Measurements from ENCODE around the gene OLFML2A.

OLFML2A gene

DNA sequence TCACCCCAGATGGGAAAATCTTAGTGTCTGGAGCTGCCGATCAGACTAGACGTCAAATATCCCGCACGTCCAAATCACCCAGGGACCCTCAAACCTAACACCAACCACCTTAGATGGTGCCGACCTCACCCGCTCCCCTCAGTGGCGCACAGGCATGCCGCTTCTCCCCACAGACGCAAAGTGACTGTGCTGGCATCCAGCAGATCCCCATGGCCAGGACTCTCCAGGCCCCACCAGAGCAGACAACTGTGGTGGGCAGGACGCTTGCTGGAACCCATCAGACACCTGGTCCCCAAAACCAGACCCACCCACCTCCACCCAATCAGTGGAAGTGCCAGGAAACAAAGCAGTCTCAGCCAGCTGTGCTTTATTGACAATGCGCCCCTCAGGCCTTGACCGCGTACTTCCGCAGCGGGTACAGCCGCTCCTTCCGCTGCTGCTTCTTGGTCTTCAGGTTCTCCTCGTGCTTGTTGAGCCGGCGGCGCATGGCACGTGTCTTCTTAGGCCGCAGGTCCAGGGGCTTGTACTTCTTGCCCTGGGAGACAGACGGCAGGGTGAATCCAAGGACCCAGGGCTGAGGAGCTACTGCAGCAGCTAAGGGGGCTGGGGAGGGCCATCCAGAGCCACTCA lies 80.7 kb downstream of the OLFML2A start:
- no peak for DNase-seq

DNA sequence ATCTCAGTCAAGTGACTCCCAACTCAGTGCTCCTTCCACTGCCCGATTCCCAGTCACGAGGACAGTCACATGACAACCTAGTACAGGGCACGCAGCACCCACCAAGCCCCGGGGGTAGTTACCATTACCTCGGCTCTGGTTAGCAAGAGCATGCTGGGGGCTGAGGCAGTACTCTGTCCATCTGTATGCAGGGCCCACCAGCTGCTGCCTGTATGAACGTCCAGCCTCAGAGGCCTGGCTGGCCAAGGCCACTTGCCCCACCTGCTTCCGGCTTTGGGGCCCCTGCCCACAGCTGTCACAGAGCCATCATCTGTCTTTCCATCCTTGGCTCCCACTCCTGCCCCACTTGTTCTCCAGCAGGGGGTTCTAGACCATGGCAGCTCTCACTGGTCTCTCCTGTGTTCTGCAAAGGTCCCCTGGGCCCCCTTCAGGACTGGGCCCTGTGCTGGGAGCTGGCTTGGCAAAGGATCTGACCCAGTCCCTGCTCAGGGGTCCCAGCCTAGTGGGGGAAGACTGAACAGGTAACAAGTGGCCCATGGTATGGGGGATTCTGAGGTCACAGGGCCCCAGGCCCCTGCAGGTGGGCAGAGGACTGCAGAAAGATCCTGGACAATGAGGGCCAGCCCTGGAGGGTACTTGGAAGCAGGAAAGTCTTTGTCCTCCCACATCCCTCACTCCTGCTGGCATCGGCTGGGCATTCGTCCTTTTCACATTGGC lies 81.6 kb downstream of the OLFML2A start:
- no peak for DNase-seq

DNA sequence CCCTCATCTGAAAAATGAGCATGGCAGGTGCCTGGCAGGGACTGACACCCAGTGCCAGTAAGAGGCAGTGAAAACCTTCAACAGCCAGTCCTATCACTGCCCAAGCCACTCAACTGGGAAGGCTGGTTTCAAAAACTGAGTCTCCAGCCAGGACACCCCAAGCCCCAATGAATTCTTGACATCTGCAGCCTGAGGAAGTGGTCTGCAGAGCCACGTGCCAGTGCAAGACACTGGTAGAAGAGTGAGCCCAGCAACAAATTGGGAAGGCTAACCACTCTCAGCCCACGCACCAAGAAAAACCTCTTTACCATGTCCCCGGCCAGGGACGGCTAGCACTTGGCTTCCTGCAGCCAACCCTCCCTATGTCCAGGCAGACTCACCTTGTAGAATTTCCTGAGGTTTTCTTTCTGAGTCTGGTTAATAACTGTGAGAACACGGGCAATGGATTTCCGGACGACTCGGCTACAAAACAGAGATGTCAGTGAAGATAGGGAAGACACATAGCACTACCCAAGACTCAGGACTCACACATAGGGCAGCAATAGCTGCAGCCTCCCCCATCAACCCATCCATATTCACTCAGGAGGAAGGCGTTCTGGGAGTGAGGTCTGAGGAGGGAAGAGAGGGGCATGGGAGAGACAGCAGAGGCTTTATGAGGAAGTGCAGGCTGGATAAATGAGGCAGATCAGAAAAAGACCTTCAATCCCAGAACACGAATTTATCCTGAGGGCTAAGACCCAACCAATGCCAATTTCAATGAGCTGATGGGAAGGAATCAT lies 83.1 kb downstream of the OLFML2A start:
- DNase-seq = no peak

DNA sequence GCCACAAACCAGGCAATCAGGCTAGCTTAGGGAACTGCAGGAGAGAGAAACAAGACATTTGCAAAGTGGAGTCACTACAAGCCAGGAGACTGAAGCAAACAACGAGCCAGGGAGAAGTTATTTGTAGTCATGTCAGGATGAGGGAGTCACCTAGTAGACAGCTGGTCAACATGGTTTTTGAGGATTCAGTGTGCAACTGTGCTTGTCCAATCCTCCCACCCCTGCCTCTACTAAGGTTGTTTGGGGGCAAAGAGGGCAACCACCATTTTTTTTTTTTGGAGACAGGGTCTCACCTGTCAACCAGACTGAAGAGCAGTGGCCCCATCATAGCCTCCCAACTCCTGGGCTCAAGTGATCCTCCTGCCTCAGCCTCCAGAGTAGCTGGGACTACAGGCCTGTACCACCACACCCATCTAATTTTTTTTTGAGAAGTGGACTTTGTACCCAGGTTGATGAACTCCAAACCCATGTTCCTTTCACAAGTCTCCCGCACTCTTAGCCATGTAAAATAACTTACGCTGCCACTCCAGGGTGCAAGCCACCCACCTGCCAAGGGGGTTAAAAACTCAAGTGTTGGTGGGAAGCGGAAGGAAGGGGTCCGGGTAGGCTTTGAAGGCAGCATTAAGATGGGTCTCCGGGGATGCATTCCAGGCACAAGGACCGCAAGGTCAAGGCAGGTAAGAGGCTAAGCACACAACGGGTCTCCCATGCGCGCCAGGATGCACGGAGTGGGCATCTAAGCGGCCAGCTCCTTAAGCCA lies 83.8 kb downstream of the OLFML2A start:
- DNase-seq = no peak

DNA sequence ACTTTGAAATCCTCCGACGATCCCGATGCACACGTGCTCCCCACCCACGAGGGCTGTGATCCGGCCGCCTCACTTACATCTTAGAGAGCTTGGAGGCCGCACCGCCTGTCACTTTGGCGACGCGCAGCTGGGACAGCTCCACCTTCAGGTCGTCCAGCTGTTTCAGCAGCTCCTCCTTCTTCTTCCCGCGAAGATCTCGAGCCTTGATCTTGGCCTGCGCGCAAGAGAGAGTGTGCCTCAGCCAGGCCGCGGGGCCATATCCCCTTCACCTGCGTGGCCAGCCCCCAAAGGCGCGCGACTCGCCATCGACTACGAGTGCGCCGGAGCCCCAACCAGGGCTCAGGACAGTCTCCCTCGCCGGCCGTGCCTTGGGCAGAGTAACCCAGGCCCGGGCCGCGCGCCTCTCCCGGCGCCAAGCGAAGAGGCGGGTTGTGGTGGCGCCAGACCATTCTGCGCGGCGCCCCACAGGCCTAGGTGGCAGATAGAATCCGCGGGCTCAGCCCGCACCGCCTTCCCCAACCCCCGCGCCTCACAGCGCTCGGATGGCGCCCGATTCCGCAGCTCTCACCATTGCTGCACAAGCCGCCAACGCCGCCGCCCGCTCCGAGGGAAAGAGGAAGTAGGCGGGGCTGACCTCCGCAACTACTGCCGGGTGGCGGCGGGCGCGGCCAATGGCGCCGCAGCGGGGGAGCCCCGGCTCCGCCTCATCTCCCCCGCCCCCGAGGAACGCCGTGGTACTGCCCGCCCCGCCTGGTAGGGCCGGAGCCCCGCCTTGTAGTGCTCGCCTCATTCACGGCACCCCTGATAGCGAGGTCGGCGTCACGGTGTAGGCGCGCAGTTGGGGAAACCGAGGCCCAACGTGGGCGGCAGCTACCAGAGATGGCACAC lies 84.7 kb downstream of the OLFML2A start, which contains the start of the genes ARPC5L and RPL35:
Gene ARPC5L (plus strand): TSS at position 789 of the 888 bp plus-strand sequence. CDS start 7,161 bp downstream, outside the sequence.
Gene RPL35 (minus strand): TSS at position 616 of the 888 bp plus-strand sequence. CDS start 45 bp downstream, at position 571.
- peak; percentile 91 for DNase-seq

DNA sequence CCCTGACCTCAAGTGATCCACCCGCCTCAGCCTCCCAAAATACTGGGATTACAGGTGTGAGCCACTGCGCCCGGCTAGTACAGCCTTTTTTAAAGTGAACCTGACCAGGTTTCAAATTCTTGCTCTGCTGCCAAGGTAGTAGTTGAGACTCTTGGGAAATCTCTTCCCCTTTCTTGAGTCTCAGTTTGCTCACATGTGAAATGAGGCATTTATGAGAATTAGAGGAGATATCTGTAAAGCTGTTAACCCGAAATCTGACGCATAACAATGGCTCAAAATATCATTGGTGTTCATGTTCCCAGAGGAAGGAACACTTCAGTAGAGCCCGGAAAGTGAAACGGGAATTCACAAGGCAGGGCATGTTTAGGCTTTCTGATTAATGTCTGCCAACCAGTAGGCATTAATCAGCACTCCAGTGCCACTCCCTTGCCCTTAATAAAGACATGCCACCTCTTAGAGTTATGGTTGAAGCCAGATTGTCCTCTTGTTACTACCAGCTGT lies 86.5 kb downstream of the OLFML2A start:
- no peak for DNase-seq
